Gastroesophageal sphincter (tissue), 3 donors: ENCODE data around the gene SLC29A2.
A peak's percentile ranks its signal among the peaks of the same experiment; 100 is the strongest.

Experiments
- EP300 ChIP-seq: sonication (generic); formaldehyde crosslinking; IDR thresholded peaks from one replicate; pipeline ENCODE4 v1.6.1; 2017; ENCODE audit warnings: antibody characterized with exemption, mild to moderate bottlenecking
- POLR2A ChIP-seq, 2 donors: fragments of 450-650 bp; IDR thresholded peaks; one replicate each; pipeline ENCODE4 v1.6.1; 2017; ENCODE audit warnings: antibody characterized with exemption in 2 of 2, mild to moderate bottlenecking in 2 of 2, moderate library complexity in 1 of 2
- POLR2AphosphoS5 ChIP-seq: sonication (generic); formaldehyde crosslinking; IDR thresholded peaks from one replicate; pipeline ENCODE4 v1.6.1; 2017; ENCODE audit warnings: antibody characterized with exemption
- TF ChIP-seq, protein P1 (sequence below), 4 experiments: fragments of 200-600 bp in 2 of 4; fragments of 450-650 bp in 2 of 4; sonication (generic) in 1 of 4; IDR thresholded peaks; one replicate each; pipeline ENCODE4 v1.5.1; 2017 to 2019; ENCODE audit warnings: antibody characterized with exemption in 4 of 4, mild to moderate bottlenecking in 2 of 4, moderate library complexity in 2 of 4

DNA sequence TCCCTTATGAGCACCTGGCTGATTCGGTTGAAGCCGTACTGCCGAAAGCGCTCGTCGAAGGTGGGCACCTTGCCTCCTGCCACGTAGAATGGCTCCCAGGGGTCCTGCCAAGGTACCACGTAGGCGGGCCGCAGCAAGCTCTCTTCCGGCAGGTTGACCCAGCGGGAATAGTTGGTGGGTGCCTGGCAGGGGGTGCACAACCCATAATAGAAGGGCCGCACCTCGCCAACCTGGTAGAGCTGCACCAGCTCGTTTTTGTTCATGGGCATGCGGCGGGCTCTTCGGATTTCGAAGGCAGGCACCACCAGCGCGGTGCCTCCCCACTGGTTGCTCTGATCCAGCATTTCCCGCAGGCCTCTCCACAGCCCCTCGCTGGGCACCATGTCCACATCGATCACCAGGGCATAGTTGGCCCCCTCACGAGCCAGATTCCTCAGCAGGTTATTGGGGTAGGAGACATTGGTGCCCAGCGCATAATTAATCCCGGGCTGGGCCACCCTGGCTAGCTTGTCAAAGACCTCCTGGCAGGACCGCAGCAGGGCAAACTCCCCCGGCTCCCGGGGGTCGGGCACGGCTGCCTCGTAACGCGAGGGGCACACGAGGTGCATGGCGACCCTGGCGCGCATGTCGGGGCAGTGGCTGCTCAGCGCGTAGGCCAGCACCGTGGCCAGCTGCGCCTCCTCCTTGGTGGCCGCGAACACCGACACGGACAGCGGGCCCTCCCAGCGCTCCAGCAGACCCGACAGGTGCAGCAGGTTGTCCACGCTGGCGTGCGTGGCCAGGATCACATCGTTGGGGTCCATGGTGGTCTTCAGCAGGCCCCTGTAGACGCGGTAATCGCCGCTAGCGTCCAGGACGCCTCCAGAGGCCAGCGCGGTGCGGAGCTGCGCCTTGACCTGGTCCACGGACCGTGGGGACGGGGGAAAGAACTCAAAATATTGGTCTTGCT lies 24.8 kb downstream of the SLC29A2 start:
- TF ChIP-seq, protein P1, sequence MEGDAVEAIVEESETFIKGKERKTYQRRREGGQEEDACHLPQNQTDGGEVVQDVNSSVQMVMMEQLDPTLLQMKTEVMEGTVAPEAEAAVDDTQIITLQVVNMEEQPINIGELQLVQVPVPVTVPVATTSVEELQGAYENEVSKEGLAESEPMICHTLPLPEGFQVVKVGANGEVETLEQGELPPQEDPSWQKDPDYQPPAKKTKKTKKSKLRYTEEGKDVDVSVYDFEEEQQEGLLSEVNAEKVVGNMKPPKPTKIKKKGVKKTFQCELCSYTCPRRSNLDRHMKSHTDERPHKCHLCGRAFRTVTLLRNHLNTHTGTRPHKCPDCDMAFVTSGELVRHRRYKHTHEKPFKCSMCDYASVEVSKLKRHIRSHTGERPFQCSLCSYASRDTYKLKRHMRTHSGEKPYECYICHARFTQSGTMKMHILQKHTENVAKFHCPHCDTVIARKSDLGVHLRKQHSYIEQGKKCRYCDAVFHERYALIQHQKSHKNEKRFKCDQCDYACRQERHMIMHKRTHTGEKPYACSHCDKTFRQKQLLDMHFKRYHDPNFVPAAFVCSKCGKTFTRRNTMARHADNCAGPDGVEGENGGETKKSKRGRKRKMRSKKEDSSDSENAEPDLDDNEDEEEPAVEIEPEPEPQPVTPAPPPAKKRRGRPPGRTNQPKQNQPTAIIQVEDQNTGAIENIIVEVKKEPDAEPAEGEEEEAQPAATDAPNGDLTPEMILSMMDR (IDR thresholded peaks at IDR 0.05): peak in 1 of 4 experiments; percentile 1
- TF ChIP-seq POLR2A (IDR thresholded peaks at IDR 0.05) (no peak), POLR2AphosphoS5 (no peak), EP300 (no peak)
